Small intestine (tissue), 7 donors: ENCODE data around the gene MYLK. TPM values are rescaled to one million over a fixed set of nuclear protein-coding genes. Genes with fewer than 3 reads are reported as not detected.

Experiments
- DNase-seq, 2 donors: peaks; one replicate each; pipeline versions ENCODE4 v3.0.0 to v3.0.0-alpha.2; 2013
- FAIRE-seq: peaks from 2 replicates; lab custom pipeline; 2012; peaks lifted over from hg19 to GRCh38; lab: Jason Lieb, UNC
- H3K27ac ChIP-seq, 3 donors: one replicate each; pipeline ENCODE4 v1.5.1; 2013; ENCODE audit warnings: low read length in 2 of 3, mild to moderate bottlenecking in 2 of 3, control low read depth in 1 of 3, inconsistent platforms in 1 of 3, low read depth in 1 of 3, moderate library complexity in 1 of 3
- H3K27me3 ChIP-seq, 3 donors: one replicate each; pipeline ENCODE4 v1.6.1; 2013; ENCODE audit warnings: low read length in 3 of 3, inconsistent platforms in 1 of 3; ENCODE audit not compliant: control insufficient read depth in 3 of 3, insufficient read depth in 3 of 3
- H3K36me3 ChIP-seq, 3 donors: one replicate each; pipeline ENCODE4 v1.6.1; 2013; ENCODE audit warnings: low read length in 3 of 3, inconsistent platforms in 1 of 3, low read depth in 1 of 3, mild to moderate bottlenecking in 1 of 3, moderate library complexity in 1 of 3; ENCODE audit not compliant: control insufficient read depth in 3 of 3, insufficient read depth in 2 of 3
- H3K4me1 ChIP-seq, 3 donors: one replicate each; pipeline ENCODE4 v1.6.1; 2013; ENCODE audit warnings: low read length in 2 of 3, inconsistent platforms in 1 of 3, low read depth in 1 of 3, mild to moderate bottlenecking in 1 of 3, moderate library complexity in 1 of 3; ENCODE audit not compliant: control insufficient read depth in 3 of 3, insufficient read depth in 2 of 3
- H3K4me3 ChIP-seq, 3 donors: one replicate each; pipeline ENCODE4 v1.5.1; 2013; ENCODE audit warnings: low read length in 3 of 3, control low read depth in 1 of 3, inconsistent platforms in 1 of 3, low read depth in 1 of 3, mild to moderate bottlenecking in 1 of 3, moderate library complexity in 1 of 3
- H3K9me3 ChIP-seq, 2 donors: one replicate each; pipeline ENCODE4 v1.6.1; 2013; ENCODE audit warnings: low read depth in 1 of 2, low read length in 1 of 2; ENCODE audit not compliant: control insufficient read depth in 2 of 2, insufficient read depth in 1 of 2
- WGBS, 3 donors: extraction: QIAGEN DNeasy Blood & Tissue Kit; methylation state at CpG; one replicate each; pipeline ENCODE4 v1.1.7; 2013; 5-methylcytosine and 5-hydroxymethylcytosine counted together
- polyA plus RNA-seq, 4 donors: library from polyadenylated mRNA; stranded (reverse) in 3 of 4; unstranded in 1 of 4; fragments of 200-250 nt in 3 of 4; fragments of 120-200 nt in 1 of 4; gene quantifications; one replicate each; pipeline versions ENCODE4 v1.2.1 to v1.2.3, GENCODE V29; 2013
- donor health status: healthy with polysubstance abuse.
- donor health status: control.
- donor health status: control.
- donor health status: Bipolar disorder and iron deficiency.
- donor health status: healthy.

MYLK gene
- polyA plus RNA-seq, 4 donors: 2.2 to 51.5 (median 24.5) TPM

GRCh38 chr3:123682302-123682701, 201.8 kb downstream of the MYLK start:
- WGBS, 3 donors: 92 to 94% (median 92%) methylated on average over 6 of the region's 6 CpGs
- Histone ChIP-seq H3K27ac (no peak overlapping the region), H3K4me3 (no peak overlapping the region), H3K4me1 (peaks cover 0 to 10% (median 0%) of the 10 kb centered on the region in 3 donors), H3K27me3 (no peaks in the 10 kb centered on the region), H3K36me3 (peaks cover 0 to 23% (median 0%) of the 10 kb centered on the region in 3 donors), H3K9me3 (no peaks in the 10 kb centered on the region)
- DNase-seq: no peak
- no peak for FAIRE-seq

GRCh38 chr3:123679712-123680386, 204.3 kb downstream of the MYLK start:
- 64 to 70% (median 70%) methylated on average over 8 of the region's 8 CpGs for WGBS, 3 donors
- peaks cover 0 to 28% (median 0%) of the 10 kb centered on the region in 3 donors for H3K36me3 ChIP-seq
- H3K4me3 ChIP-seq: no peak overlapping the region
- H3K27ac ChIP-seq: no peak overlapping the region
- no peak for DNase-seq
- no peaks in the 10 kb centered on the region for H3K9me3 ChIP-seq
- no peak for FAIRE-seq
- H3K4me1 ChIP-seq: peaks cover 0 to 3% (median 0%) of the 10 kb centered on the region in 3 donors
- H3K27me3 ChIP-seq: no peaks in the 10 kb centered on the region

DNA sequence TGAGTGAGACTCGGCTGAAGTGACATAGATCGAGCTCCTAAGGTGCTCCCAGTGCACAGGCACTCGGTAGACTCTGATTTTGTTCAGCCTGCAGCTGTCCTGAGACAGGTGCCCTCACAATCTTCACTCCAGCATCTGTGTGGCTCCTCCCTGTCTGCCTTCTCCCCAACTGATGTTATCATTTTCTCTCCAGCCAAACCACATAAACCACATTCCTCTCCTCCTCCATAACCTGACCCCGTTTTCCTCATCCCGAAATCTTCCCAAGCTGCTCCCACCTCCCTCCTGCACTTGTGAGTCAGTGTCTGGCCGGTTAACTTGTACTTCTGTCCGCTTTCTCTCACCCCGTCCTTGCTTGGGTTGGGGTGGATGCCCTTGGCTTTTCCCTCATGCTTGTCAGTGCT, 206.0 kb downstream of the MYLK start:
- no peak for FAIRE-seq
- Histone ChIP-seq H3K4me1 (no peaks in the 10 kb centered on the region), H3K36me3 (peaks cover 0 to 26% (median 0%) of the 10 kb centered on the region in 3 donors), H3K27ac (no peak overlapping the region), H3K27me3 (no peaks in the 10 kb centered on the region), H3K9me3 (no peaks in the 10 kb centered on the region), H3K4me3 (no peak overlapping the region)
- no peak for DNase-seq
- WGBS, 3 donors: 62 to 74% (median 65%) methylated on average over 8 of the region's 8 CpGs

DNA sequence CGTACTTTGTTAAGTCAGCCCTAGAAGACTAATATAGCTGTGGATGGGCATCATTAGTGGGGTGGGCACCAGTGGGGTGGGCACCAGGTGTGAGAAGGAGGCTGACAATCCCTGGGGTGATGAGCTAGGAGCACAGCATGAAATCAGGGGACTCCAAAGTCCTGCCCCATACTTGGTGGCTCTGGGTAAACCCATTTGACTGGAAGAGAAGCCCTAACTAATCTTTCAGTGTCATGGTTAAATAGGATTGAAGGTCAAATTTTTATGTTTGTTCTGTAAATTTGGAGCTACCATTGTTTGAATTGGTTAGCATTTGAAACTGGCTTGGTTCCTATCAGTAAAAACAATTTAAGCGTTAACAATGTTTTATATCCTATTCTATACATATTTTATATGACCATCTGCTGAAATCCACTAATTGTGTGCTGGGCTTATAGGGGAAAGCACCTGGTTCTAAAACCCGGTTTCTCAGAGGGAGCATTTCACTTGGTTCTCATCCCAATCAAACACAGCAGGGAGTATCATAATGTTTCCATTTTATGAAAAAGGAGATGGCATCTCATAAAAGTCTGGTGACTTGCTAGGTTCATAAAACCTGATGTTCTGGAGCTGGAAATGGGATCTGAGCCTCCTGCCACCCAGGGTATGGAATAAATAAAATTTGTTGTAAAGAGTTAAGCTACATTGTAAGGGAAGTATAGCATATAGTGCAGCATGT, 211.5 kb downstream of the MYLK start:
- WGBS, 3 donors: 59 to 79% (median 73%) methylated on average over 3 of the region's 3 CpGs
- H3K4me1 ChIP-seq: no peaks in the 10 kb centered on the region
- no peaks in the 10 kb centered on the region for H3K27me3 ChIP-seq
- no peak for DNase-seq
- no peaks in the 10 kb centered on the region for H3K9me3 ChIP-seq
- no peak overlapping the region for H3K27ac ChIP-seq
- peaks cover 0 to 14% (median 0%) of the 10 kb centered on the region in 3 donors for H3K36me3 ChIP-seq
- H3K4me3 ChIP-seq: no peak overlapping the region
- no peak for FAIRE-seq

DNA sequence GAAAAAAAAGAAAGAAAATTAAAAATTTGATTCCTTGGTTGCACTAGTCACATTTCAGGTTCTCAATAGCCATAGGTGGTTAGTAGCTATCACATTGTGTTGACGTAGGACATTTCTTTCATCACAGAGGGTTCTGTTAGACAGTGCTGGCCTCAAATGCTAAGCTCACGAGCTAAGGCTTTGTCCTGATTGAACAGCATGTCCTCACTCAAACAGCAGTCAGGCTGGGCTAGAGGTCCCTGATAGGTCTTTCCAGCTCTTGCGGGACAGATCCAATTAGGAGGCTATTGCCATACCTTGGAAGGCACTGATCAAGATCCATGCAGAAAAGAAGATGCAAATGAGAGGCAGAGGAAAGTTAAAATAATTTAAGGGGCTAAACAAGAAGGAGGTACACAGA, 213.4 kb downstream of the MYLK start:
- H3K4me1 ChIP-seq: no peaks in the 10 kb centered on the region
- no peaks in the 10 kb centered on the region for H3K9me3 ChIP-seq
- H3K36me3 ChIP-seq: peaks cover 0 to 17% (median 0%) of the 10 kb centered on the region in 3 donors
- no peaks in the 10 kb centered on the region for H3K27me3 ChIP-seq
- FAIRE-seq: no peak
- no peak overlapping the region for H3K27ac ChIP-seq
- 81 to 92% (median 86%) methylated on average over 3 of the region's 3 CpGs for WGBS, 3 donors
- no peak overlapping the region for H3K4me3 ChIP-seq
- DNase-seq: no peak

- H3K4me1 ChIP-seq: no peaks in the 10 kb centered on the region
- H3K27ac ChIP-seq: peak overlapping the region in 1 of 3 donors; percentile 39
- 80 to 83% (median 81%) methylated on average over 8 of the region's 8 CpGs for WGBS, 3 donors
- DNase-seq: no peak
- H3K27me3 ChIP-seq: no peaks in the 10 kb centered on the region
- peaks cover 0 to 18% (median 0%) of the 10 kb centered on the region in 3 donors for H3K36me3 ChIP-seq
- H3K4me3 ChIP-seq: no peak overlapping the region
- no peak for FAIRE-seq
- no peaks in the 10 kb centered on the region for H3K9me3 ChIP-seq
Measured at GRCh38 chr3:123668906-123669305, 215.2 kb downstream of the MYLK start.

DNA sequence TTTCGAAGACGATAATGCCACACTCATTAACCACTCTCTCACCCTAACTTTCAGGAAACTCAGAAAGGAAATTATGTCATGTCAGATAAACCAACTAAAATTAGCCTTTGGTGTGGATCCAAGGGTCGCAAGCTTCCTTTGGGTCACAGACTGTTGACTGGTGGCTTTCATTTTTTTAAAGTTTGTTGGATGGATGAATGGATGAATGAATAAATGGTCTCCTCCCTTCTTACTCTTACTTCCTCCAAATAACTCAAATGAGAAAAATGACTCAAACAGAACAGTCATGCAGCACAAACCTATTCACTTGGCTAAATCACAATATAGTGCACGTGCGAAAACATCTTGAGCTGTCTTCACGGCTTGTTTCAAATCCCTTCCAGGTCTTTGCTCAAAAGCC, 216.3 kb downstream of the MYLK start:
- Histone ChIP-seq H3K27me3 (no peaks in the 10 kb centered on the region), H3K9me3 (no peaks in the 10 kb centered on the region), H3K27ac (no peak overlapping the region), H3K36me3 (peaks cover 0 to 28% (median 0%) of the 10 kb centered on the region in 3 donors), H3K4me1 (no peaks in the 10 kb centered on the region), H3K4me3 (no peak overlapping the region)
- 41 to 50% (median 47%) methylated on average over 6 of the region's 6 CpGs for WGBS, 3 donors
- DNase-seq (peak in 1 of 2 donors; percentile 45), FAIRE-seq (no peak)

DNA sequence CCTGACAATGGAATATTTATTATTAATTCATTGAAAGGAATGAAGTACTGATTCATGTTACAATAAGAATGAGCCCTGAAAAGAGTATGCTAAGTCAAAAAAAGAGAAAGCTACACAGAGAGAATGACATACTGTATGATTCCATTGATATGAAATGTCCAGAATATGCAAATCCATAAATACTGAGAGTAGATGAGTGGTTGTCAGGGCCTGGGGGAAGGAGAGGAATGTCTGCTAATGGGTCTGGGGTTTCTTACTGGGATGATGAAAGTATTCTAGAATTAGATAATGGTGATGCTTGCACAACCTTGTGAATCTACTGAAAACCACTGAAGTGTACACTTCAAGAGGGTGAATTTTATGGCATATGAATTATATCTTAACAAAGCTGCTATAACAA, 219.4 kb downstream of the MYLK start:
- FAIRE-seq (no peak), DNase-seq (no peak)
- H3K27ac ChIP-seq: no peak overlapping the region
- H3K27me3 ChIP-seq: no peaks in the 10 kb centered on the region
- H3K4me1 ChIP-seq: peaks cover 1 to 9% (median 6%) of the 10 kb centered on the region in 3 donors
- no peaks in the 10 kb centered on the region for H3K9me3 ChIP-seq
- no peak overlapping the region for H3K4me3 ChIP-seq
- peaks cover 0 to 29% (median 0%) of the 10 kb centered on the region in 3 donors for H3K36me3 ChIP-seq
